ENCODE data around the gene PFKFB4.

Gene PFKFB4

DNA sequence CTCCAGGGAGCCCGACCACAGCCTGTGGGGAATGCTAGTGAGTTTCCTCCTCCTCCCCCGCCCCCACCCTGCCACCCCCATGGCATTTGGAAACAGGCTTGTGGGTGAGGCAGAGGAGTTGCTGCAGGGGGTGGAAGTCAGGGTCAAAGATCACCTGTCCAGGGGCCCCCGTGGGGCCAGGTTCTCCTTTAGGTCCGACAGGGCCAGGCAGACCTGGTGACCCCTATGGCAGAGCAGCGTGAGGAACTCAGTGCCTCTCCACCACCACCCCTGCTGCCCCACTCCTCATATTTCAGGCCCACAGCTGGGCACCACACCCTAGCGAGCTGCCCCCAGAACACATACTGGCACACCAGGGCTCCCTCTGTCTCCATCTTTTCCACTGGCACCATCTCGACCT, 15.9 kb upstream of the PFKFB4 start:
- Histone ChIP-seq H3K9me3 (ENCODE audit: insufficient read depth, low read length) (no peaks in the 10 kb centered on the region), H3K4me2 (ENCODE audit: low read depth, low read length, poor library complexity, severe bottlenecking) (no peak overlapping the region), H3F3A (ENCODE audit: insufficient read depth) (no peaks in the 10 kb centered on the region), H3K79me2 (ENCODE audit: insufficient read depth, low read length) (no peaks in the 10 kb centered on the region), H2AFZ (ENCODE audit: low read depth, low read length, severe bottlenecking) (no peak overlapping the region), H3K9ac (ENCODE audit: low read length) (no peak overlapping the region), H4K20me1 (ENCODE audit: low read depth, low read length) (no peaks in the 10 kb centered on the region), H3K27ac (ENCODE audit: low read depth, low read length) (no peak overlapping the region), H3K9me2 (replicated peaks; ENCODE audit: insufficient read depth, low read length) (no peaks in the 10 kb centered on the region), H3K36me3 (ENCODE audit: low read length) (no peaks in the 10 kb centered on the region), H3K27me3 (ENCODE audit: low read length) (no peaks in the 10 kb centered on the region), H3K4me3 (ENCODE audit: insufficient read depth, low read length, poor library complexity, severe bottlenecking) (no peak overlapping the region)
- TF ChIP-seq EZH2phosphoT487 (conservative IDR thresholded peaks at IDR 0.05; ENCODE audit: low read length): no peak
- TF ChIP-seq, protein P1, sequence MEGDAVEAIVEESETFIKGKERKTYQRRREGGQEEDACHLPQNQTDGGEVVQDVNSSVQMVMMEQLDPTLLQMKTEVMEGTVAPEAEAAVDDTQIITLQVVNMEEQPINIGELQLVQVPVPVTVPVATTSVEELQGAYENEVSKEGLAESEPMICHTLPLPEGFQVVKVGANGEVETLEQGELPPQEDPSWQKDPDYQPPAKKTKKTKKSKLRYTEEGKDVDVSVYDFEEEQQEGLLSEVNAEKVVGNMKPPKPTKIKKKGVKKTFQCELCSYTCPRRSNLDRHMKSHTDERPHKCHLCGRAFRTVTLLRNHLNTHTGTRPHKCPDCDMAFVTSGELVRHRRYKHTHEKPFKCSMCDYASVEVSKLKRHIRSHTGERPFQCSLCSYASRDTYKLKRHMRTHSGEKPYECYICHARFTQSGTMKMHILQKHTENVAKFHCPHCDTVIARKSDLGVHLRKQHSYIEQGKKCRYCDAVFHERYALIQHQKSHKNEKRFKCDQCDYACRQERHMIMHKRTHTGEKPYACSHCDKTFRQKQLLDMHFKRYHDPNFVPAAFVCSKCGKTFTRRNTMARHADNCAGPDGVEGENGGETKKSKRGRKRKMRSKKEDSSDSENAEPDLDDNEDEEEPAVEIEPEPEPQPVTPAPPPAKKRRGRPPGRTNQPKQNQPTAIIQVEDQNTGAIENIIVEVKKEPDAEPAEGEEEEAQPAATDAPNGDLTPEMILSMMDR (IDR thresholded peaks at IDR 0.05; ENCODE audit: insufficient read depth, low read length, poor library complexity, severe bottlenecking): no peak

DNA sequence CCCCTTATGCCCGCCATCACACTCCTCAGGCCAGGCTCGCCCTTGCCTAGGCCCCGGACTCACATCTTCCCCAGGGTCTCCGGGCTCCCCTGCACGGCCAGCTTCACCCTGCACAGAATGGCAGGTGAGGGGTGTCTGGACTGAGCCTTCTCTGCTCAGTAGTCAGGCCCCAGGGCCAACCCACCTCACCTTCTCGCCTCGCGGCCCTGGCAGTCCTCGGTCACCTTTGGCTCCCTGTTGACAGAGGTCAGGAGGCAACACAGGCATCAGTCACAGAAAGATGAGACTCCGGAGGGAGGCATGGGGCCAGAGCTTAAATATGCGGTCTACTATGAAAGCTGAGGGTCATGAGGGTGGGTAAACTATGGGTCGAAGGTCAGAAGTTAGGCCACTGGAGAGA, 15.3 kb upstream of the PFKFB4 start:
- Histone ChIP-seq H3F3A (ENCODE audit: insufficient read depth) (no peaks in the 10 kb centered on the region), H3K4me3 (ENCODE audit: insufficient read depth, low read length, poor library complexity, severe bottlenecking) (no peak overlapping the region), H3K9ac (ENCODE audit: low read length) (no peak overlapping the region), H3K36me3 (ENCODE audit: low read length) (no peaks in the 10 kb centered on the region), H3K27ac (ENCODE audit: low read depth, low read length) (no peak overlapping the region), H3K27me3 (ENCODE audit: low read length) (no peaks in the 10 kb centered on the region), H3K9me2 (replicated peaks; ENCODE audit: insufficient read depth, low read length) (no peaks in the 10 kb centered on the region), H3K4me2 (ENCODE audit: low read depth, low read length, poor library complexity, severe bottlenecking) (no peak overlapping the region), H3K79me2 (ENCODE audit: insufficient read depth, low read length) (no peaks in the 10 kb centered on the region), H3K9me3 (ENCODE audit: insufficient read depth, low read length) (no peaks in the 10 kb centered on the region), H2AFZ (ENCODE audit: low read depth, low read length, severe bottlenecking) (no peak overlapping the region), H4K20me1 (ENCODE audit: low read depth, low read length) (no peaks in the 10 kb centered on the region)
- TF ChIP-seq, protein P1 (IDR thresholded peaks at IDR 0.05; ENCODE audit: insufficient read depth, low read length, poor library complexity, severe bottlenecking): no peak
- TF ChIP-seq EZH2phosphoT487 (conservative IDR thresholded peaks at IDR 0.05; ENCODE audit: low read length): no peak

DNA sequence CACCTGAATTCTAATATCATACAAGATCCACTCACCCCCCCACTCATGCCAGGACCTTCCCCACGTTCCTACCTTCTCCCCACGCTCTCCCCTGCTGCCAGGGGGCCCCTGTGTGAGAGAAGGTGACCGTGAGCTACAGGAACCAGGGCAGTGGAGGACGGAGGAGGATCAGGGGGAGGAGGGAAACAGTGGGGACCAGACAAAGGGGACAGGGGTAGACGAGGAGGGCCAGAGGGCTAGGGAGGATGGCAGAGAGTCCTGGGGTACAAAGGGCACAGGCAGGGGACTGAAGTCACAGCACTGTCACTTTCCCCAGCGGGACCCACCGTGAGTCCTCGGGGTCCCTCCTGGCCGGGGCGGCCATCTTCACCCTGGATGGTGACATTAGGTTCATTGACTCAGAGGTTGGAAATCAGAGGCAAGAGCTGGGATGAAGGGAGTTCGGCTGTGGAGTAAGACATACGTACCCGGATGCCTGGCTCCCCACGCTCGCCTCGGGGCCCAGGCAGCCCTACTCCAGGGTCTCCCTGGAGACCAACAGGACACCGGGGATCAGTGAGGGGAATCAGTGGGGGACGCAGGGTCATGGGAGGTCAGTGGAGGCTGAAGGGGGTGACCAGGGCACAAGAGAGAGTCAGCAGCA, 13.3 kb upstream of the PFKFB4 start:
- no peaks in the 10 kb centered on the region for H3K36me3 ChIP-seq (ENCODE audit: low read length)
- no peak overlapping the region for H3K27ac ChIP-seq (ENCODE audit: low read depth, low read length)
- TF ChIP-seq EZH2phosphoT487 (conservative IDR thresholded peaks at IDR 0.05; ENCODE audit: low read length): no peak
- TF ChIP-seq, protein P1 (IDR thresholded peaks at IDR 0.05; ENCODE audit: insufficient read depth, low read length, poor library complexity, severe bottlenecking): no peak
- H3K9me2 ChIP-seq (replicated peaks; ENCODE audit: insufficient read depth, low read length): no peaks in the 10 kb centered on the region
- H3K4me2 ChIP-seq (ENCODE audit: low read depth, low read length, poor library complexity, severe bottlenecking): no peak overlapping the region
- no peaks in the 10 kb centered on the region for H3K9me3 ChIP-seq (ENCODE audit: insufficient read depth, low read length)
- no peak overlapping the region for H2AFZ ChIP-seq (ENCODE audit: low read depth, low read length, severe bottlenecking)
- no peak overlapping the region for H3K9ac ChIP-seq (ENCODE audit: low read length)
- H3K27me3 ChIP-seq (ENCODE audit: low read length): no peaks in the 10 kb centered on the region
- no peaks in the 10 kb centered on the region for H4K20me1 ChIP-seq (ENCODE audit: low read depth, low read length)
- H3F3A ChIP-seq (ENCODE audit: insufficient read depth): no peaks in the 10 kb centered on the region
- H3K79me2 ChIP-seq (ENCODE audit: insufficient read depth, low read length): no peaks in the 10 kb centered on the region
- no peak overlapping the region for H3K4me3 ChIP-seq (ENCODE audit: insufficient read depth, low read length, poor library complexity, severe bottlenecking)

Measured in SU-DHL-6 (cell line).